Stimulated activated CD8-positive, alpha-beta memory T cell treated with anti-CD3 and anti-CD28 coated beads, Interleukin-4, amount 100 ng/mL, for 1 hour (primary cell): ENCODE data around the gene DPM2.

Experiments used
- DNase-seq, 2 donors: peaks; one replicate each; pipeline ENCODE4 v3.0.0-alpha.2; 2020; ENCODE audit warnings: low read depth in 2 of 2, low spot score in 1 of 2

The DPM2 gene

DNA sequence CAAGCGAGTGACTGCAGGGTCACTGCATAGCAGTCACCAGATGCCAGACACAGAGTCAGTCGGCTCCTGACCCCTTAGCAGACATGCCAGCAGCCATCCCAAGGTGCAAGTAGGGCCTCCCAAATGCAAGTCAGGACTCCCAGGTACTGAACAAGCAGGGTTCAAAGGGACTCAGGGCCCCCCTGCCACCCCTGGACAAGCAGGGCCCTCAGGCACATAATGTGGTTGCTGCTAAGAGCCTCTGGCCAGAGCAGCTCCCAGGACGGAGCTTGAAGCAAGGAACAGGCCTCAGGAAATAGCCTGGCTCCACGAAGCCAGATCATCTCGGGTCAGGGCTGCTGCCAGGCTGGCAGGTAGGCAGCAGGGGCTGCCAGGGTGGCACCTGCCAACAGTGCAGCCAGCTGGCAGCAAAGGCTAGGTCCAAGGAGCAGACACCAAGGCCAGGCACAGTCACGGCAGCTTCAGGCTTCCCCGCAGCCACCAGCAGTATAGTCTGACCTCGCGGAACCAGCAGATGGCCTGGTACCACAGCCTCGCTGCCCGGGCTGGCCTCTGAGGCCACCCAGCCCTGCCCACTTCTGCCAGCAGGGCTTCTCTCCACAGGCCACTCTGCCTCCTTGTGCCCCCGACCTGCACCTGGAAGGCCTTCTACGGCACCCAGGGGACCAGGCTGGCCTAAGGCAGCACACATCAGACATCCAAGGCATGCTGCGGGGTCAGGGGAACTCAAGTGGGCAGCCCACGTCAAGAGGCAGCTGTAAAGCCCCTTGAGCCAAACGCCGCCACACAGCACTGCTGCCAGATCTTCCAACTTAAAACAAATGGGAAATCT lies 35.7 kb upstream of the DPM2 start:
- DNase-seq = no peak

DNA sequence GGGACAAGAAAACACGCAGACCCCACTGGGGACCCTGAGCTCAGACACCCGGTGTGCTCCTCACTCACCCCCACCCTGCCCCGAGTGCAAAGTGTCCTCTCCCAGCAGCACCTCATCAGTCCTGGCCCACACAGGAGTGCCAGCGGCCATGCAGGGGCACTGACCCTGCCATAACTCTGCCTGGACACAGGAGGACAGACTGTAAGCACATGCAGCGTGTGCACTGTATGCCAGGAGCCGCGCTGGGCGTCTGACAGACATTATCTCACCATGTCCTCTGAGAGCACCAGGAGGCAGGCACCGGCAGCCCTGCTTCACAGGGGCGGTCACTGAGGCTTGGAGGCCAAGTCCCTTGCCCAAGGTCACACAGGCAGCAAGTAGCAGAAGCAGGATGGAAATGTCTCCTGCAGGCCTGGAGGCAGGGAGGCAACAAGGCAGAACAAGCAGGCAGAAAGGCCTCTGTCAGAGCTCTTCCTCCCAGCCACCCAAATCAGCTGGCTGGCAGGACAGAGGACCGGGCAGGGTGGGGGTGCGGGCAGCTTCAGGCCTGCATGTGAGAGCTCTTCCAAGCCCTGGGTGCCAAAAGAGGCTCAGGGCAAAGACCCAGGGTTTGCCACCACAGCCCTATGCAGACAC lies 34.7 kb upstream of the DPM2 start:
- no peak for DNase-seq

DNA sequence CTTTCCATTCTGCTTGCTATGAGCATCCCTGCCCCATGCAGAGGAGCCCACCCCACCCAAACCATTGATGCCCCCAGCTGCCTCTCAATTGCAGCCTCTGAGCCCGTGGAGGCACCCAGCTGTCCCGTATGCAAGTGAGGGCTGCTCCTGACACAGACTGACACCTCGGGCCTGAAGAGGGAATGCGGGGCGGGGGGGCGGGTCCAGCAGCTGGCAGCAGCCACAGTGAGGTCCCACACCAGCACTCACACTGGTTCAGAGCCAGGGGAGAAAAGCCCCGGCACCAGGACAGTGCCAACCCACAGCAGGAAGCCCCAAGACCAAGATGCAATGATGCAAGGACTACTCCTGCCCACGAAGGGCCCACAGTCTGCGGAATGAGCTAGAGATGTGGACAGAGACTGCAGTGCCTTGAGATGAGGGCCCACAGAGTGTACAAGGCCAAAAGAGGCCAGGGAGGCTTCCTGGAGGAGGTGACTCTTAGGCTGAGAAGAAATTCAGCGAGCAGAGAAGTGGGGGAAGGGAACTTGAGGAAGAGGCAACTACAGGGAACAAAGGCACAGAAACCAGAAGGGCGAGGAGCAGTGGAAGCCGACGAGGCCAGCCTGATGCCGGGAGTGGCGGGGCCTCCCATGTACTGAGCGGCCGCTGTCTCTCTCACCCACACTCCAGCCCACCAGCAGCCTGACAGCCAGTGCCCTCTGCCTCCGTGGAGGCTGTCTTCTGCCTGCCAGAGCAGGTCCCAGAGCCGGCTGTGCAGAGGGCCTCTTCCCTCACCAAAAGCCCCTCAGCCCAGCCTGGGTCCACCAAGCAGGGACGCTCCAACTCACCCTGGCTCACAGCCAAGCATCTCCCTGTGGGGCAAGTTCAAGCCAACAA lies 33.9 kb upstream of the DPM2 start:
- DNase-seq = no peak

DNA sequence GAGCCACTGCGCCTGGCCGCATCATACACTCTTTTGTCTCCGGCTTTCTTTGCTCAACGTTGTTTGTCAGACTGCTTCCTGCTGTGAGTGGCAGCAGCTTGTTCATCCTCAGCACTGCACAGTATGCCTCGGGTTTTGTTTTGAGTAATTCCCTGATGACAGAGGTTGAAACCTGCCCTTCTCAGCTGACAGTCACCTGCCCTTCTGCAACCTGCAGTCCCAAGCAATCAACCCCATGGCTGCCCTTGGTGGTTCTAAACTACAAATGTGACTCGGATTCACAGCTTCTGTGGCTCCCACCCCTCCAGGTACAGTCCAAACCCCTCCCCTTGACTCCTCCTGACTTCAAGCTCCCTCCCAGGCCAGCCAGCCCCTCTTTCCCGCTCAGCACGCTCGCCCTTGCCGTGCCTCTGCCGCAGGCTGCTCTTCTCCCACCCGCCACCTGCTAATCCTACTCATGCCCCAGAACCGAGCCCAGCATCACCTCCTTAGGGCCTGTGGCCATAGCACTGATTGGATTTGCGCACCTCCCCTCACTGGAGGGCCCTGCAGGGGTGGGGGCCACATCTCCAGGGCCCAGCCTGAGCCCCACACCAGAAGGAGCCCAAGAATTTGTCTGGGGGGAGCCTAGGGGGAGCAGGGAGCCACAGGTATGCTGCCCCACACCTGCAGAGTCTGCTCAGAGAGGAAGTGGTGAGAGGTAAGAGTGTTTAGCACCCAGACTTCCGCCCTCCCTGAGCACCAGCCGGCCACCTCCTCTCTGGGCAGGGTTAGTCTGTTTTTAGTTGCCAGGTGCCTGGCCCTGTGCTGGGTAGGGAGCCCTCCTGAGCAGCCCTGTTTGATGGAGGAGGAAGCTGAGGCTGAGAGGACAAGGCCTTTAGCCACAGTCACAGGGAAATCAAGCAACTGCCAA lies 33.0 kb upstream of the DPM2 start:
- peak in 1 of 2 donors; percentile 28 for DNase-seq

DNA sequence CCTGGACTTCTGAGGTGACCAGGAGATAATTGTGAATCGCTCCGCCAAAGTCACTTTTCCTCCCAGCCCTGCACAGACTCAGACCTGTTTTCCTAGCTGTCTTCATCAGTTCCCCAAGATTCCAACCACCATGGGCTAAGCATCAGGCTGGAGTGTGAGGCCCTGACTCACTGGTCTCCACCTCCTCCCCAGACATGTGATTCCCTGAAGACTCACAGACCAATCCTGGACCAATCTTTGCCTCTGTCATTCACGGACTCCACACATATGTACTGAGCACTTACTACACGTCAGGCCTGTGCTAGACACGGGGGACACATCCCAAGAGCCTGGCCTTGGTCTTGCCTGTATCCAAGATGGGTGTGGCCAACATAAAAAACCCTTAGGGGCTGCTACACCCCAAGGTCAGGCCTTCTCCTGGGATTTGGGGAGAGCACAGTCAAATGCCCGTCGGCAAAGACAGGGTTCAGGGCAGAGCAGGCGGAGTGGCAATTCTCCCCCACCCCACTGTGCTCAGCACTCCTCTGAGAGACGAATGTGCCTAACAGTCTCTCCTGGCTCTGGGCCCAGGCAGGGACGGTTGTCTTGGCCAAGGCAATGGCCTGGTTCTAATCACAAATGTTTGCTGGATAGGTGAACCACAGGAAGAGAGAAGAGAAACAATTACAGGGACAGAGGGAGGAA lies 31.2 kb upstream of the DPM2 start:
- no peak for DNase-seq

DNA sequence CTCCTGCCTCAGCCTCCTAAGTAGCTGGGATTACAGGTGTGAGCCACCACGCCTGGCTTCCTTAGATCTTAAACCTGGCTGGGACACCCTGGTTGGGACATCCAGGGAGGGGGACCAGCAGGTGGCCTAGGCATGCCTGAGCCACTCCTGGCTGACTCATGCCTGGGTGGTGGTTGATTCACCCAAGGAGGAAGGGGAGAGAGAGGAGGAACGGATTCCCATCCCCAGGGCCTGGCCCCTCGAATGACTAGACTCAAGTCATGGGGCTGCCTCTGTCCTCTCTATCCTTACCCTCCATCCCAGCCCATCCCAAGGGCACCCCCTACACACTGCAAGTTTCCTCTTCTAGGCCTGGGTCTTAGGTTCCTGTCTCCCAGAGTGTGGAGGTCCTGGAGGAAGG lies 30.4 kb upstream of the DPM2 start:
- DNase-seq = no peak

DNA sequence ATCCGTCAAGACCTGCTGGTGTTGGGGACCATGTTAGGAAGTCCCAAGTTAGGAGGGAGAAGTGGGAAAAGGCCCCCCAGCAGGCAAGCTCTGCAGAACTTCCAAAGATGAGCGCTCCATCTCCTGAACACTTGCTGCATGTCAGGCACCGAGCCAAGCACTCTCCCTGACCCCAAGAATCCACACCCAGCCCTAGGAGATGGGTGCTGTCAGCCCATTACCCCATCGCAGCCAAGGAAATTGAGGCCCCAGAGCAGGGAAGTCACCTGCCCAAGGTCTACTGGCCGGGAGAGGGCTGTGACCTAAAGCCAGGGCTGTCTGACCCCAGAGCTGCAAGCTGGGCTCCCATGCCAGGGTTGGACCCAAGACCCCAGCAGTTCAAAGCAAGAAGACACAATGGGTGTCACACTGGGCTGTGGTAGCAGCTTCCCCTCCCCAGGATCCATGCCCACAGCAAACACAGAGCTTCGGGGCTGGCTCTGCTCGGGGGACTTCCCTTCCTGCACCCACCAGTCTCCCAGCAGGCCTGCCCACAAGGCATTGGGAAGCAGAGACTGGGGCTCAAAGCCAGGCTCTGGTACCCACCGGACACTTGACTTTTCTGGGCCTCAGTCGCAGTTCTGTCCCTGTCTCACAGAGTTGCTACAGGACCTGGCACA lies 29.6 kb upstream of the DPM2 start:
- no peak for DNase-seq

DNA sequence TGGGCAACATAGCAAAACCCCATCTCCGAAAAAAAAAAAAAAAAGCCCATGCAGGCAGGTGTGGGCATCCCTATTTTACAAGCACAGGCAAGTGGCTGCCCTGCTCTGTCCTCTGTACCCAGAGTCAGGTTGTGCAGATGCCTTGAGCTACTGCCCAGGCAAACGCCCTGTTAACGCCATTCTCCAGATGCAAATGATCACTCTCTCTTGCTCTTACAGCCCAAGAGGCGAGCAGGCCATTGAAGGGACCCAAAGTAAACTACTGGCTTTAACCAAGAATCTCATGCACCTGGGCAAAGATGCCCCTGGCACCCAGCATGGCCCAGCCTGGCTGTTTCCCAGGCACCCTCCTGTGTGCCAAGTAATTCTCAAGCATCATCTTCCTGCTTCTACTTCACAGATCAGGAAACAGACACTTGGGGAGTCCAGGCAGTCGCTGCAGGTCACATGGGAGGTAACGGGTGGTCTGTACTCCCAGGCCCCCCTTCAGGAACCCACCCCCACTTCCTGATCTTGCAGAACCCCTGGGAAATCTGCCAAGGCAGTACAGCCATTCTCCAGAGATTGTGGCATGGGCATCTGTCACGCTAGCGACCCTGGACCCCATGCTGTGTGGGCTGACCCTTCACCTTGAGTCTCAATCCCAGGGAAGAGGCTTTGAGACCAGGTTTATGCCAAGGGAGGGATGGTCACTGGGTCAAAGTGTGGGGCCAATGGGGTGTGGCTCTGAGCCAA lies 28.9 kb upstream of the DPM2 start:
- DNase-seq = no peak

DNA sequence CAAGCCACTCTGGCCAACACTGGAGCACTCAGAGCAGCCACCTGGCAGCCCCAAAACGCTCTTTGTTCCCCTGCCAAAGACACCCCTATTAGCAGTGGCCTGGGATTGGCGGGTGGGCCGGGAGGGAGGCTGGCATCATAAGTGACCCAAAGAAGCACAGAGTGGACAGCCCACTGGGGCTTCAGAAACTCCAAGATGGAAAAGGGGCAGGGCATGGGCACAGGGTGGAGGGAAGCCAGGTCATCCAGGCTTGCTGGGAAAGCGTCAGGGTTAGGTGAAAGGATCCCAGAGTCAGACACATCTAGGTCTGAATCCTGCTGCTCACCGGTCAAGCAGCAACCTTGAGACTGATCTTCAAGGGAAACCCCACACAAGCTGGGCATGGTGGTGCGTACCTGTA lies 28.3 kb upstream of the DPM2 start:
- no peak for DNase-seq

DNA sequence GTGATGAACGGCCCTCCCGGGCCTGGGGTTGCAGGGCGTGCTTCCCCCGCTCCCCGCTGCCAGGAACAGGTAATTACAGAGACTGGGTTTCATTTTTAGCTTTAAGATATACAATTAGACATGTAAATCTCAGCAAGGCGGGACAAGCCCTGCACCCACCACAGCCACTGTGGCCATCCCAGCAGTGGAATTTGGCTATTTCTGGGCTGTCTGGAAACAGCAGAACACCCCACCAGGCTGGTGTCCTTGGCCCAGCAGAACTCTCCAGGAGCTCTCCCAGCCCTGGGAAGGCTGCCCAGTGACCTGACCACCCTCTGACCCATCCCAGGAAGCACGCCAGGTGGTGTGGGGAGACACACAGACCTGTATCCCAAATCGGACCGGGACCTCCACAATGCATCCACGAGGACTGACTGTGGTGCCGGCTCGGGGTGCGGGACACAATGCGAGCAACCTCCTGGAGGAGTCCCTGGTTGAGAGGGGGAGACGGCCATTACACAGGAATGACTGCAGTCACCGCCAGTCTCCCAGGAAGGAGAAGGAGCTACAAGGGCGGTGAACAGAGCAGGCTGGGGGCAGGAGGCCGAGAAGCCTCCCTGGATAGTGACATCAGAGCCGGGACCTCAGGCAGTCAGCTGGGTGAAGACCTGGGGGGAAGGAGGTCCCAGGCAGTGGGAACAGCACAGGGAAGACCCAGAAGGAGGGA lies 25.9 kb upstream of the DPM2 start:
- no peak for DNase-seq

DNA sequence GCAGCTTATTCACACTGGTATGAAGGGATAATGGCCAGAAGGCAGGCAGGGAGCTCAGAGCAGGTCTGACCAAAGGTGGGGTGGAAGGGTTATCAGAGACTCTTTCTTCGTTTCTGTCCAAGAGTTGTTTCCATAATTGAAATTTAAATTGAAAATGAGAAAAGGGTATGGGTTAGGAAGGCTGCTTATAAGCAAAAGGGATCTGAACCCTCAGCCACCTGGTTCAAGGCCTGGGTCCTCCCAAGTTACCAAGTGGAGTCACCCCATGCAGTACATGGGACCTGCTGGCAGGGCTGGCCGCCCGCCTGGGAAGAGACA lies 25.3 kb upstream of the DPM2 start:
- DNase-seq = no peak

DNA sequence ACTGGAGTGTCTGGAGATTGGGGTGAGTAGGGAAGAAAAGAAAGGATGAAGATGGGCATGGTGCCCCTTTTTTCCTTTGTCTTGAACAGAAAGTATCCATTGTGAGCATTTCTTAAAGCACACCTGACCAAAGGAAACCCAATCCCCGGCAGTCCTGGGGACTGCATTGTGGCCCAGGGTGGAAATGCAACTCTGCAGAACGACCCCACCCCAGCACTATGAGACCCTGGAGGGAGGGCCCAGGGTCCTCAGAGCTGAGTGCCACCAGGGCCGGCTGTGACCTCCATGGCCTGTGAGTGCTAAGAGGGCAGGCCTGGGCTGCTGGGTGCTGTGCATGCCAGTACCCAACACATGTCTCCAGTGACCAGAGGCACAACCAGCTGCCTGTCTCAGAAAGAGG lies 24.6 kb upstream of the DPM2 start:
- DNase-seq = no peak

DNA sequence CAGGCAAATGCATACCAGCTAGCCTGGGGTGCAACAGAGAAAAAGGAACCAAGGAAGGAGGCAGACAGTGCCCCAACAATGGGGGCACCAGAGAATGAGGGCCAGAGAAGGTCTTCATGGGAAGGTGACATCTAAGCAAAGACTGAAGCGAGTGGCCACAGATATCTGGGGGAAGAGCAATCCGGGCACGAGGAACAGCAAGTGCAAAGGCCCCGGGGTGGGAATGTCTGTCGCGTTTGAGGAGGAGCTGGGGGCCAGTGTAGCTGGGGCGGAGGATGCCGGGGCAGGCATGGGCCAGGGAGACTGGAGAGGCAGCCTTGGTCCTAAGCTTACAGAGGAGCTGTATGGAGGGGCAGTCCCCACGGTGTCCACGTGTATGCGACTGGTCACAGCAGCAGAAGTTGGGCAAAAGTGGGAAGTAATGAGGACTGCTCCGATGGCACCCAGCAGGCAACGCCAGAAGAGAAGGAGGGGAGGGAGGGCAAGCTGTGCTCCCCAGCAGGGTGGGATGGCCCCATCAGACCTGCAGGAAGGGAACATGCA lies 24.0 kb upstream of the DPM2 start:
- no peak for DNase-seq

DNA sequence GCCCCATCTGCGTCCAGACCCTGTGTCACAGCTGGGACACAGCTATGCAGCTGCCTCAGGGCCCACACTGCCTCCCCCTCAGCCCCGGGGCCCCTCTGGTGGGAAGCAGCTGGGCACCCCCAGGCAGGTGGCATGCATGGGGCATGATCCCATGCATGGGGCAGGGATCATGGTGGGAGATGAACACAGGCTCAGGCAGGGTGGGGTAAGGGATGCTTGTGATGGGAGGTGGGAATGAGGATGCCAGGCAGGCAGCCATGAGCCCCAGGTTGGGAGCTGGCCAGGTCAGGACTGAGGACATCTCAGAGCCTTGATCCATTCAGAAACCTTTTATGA lies 23.5 kb upstream of the DPM2 start:
- no peak for DNase-seq

DNA sequence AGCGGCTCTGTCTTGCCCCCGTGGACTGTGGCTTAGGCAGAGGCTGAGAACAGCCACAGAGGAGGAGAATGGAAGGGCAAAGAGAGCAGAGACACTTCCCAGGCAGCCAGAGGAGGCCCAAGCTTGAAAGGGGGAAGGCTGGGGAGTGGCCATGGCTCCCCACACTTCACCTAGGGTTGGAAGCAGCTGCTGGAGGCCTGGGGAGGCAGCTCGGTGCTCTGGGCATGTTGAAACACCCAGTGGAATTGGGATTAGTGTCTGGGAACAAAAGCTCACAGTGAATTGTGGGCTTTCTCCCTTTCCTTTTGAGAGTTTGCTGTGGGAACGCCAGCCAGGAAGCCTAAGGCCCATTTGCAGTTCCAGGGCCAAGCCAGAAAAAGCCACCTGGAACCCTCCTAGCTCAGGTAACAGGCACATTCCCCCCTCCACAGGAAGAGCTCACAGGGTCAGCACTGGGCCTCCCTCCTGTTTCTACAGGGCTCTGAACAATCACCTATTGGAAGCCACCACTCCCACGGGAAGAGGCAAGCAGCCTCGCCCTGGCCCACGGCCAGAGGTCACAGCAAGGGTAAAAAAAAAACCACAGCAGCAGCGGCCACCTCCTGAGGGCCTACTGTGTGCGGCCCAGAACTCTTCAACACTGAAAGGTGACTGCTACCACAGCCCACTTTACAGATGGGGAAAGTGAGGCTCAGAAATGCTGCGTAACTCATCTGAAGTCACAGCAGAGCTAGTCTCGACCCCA lies 22.9 kb upstream of the DPM2 start:
- DNase-seq = no peak

DNA sequence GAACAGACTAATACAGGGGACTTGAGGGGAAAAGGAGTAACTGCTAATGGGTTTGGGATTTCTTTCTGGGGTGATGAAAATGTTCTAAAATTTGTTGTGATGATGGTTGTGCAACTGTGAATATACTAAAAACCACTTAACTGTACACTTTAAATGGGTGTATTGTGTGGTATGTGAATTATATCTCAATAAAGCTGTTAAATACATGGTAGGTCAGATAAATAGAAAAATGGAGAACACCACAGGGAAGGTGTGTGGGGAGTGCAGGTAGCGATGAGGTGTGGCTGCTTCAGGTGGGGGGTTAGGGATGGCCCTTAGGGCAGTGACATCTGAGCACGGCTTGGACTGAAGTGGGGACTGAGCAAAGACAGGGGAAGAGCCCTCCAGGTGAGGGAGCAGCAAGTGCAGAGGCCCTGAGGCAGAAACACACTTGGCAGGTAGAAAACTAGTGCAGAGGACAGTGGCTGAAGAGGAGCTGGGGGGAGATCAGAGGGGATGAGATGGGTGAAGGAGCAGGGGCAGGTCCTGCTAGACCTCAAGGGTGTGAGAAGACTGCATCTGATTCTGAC lies 22.3 kb upstream of the DPM2 start:
- DNase-seq = no peak

DNA sequence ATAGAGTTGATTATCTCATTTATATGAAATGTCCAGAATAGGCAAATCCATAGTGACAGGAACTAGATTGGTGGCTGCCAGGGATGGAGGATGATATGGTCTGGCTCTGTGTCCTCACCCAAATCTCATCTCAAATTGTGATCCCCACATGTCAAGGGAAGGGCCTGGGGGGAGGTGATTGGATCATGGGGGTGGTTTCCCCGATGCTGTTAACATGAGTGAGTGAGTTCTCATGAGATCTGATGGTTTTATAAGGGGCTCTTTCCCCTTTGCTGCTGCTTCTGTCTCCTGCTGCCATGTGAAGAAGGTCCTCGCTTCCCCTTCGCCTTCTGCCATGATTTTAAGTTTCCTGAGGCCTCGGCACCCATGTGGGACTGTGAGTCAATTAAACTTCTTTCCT lies 21.7 kb upstream of the DPM2 start:
- no peak for DNase-seq
